Body of pancreas (tissue), 4 donors: ENCODE measurements around the gene STON1. TPM values are rescaled to one million over a fixed set of nuclear protein-coding genes. Genes with fewer than 3 reads are reported as not detected.

ENCODE experiments used
- ATAC-seq: fragments of 150-250 bp; one replicate; pipeline ENCODE4 v1.9.1; 2016
- DNase-seq, 4 donors: peaks; one replicate each; pipeline ENCODE4 v3.0.0-alpha.2; 2019
- H3K27ac ChIP-seq, 4 donors: fragments of 200-600 bp; sonication (generic); 1 replicate in 3 of 4; 2 replicates in 1 of 4; pipeline versions ENCODE4 v1.5.1 to v1.6.1; 2016 to 2019; ENCODE audit warnings: mild to moderate bottlenecking in 1 of 4, mixed read lengths in 1 of 4, moderate library complexity in 1 of 4
- H3K27me3 ChIP-seq, 2 donors: fragments of 200-600 bp; sonication (generic); one replicate each; pipeline ENCODE4 v1.6.0; 2016; ENCODE audit warnings: mild to moderate bottlenecking in 1 of 2
- H3K36me3 ChIP-seq, 2 donors: fragments of 200-600 bp; sonication (generic); replicated peaks in 1 of 2; 2 replicates each; pipeline ENCODE4 v1.5.1; 2016; ENCODE audit warnings: low read depth in 2 of 2; ENCODE audit not compliant: insufficient read depth in 1 of 2
- H3K4me1 ChIP-seq: fragments of 200-600 bp; sonication (generic); one replicate; pipeline ENCODE4 v1.6.0; 2016
- H3K4me3 ChIP-seq, 2 donors: fragments of 200-600 bp; sonication (generic); 1 replicate in 1 of 2; 2 replicates in 1 of 2; pipeline ENCODE4 v1.5.1; 2016 to 2019
- H3K9me3 ChIP-seq, 3 donors: fragments of 200-600 bp; sonication (generic); 1 replicate in 2 of 3; 2 replicates in 1 of 3; pipeline ENCODE4 v1.5.1; 2016
- POLR2A ChIP-seq, 3 donors: fragments of 450-650 bp; IDR thresholded peaks; one replicate each; pipeline ENCODE4 v1.6.1; 2016; ENCODE audit warnings: antibody characterized with exemption in 3 of 3, mild to moderate bottlenecking in 2 of 3
- WGBS, 2 donors: methylation state at CpG; one replicate each; pipeline ENCODE4 v1.1.5; 2017; 5-methylcytosine and 5-hydroxymethylcytosine counted together
- intact Hi-C: fragments of 100-400 bp; cut with DNase I; formaldehyde crosslinking; loops from one replicate; pipeline ENCODE4 v1.15.1; 2023
- small RNA-seq: library from RNA; depleted of rRNA; stranded (forward); fragments of <200 nt; gene quantifications from one replicate; pipeline ENCODE3, GENCODE V24; 2016
- total RNA-seq, 2 donors: library from RNA; depleted of rRNA; stranded (reverse); fragments of >200 nt; gene quantifications; one replicate each; pipeline ENCODE4 v1.1.0, GENCODE V29; 2016
- TF ChIP-seq, protein P1 (sequence below), 7 experiments: fragments of 450-650 bp in 4 of 7; fragments of 200-600 bp in 3 of 7; sonication (generic) in 3 of 7; IDR thresholded peaks; one replicate each; pipeline ENCODE4 v1.5.1; 2016 to 2019; ENCODE audit warnings: antibody characterized with exemption in 7 of 7

The STON1 gene
- total RNA-seq, 2 donors from 2014 or later = 9.1 to 24.1 TPM

DNA sequence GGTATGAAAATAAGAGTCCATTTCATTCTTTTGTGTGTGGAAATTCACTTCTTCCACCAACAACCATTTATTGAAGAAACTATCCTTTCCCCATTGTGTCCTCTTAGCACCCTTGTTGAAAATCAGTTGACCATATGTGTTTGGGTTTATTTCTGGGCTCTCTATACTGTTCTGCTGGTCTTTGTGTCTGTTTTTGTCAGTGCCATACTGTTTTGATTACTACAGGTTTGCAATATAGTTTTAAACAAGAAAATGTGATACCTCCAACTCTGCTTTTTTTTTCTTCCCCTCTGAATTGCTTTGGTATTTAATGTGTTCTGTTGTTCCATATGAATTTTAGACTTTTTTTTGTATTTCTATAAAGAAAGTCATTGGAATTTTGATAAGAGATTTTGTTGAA, 96.1 kb downstream of the STON1 start:
- Histone ChIP-seq H3K36me3 (no peaks in the 10 kb centered on the region), H3K4me1 (no peaks in the 10 kb centered on the region), H3K9me3 (peaks cover 0 to 4% (median 0%) of the 10 kb centered on the region in 3 donors), H3K27me3 (no peaks in the 10 kb centered on the region), H3K27ac (no peak overlapping the region), H3K4me3 (no peak overlapping the region)
- no peak for ATAC-seq
- no peak for DNase-seq
- intact Hi-C loops = no loop called here
- no peak for TF ChIP-seq POLR2A (IDR thresholded peaks at IDR 0.05)

DNA sequence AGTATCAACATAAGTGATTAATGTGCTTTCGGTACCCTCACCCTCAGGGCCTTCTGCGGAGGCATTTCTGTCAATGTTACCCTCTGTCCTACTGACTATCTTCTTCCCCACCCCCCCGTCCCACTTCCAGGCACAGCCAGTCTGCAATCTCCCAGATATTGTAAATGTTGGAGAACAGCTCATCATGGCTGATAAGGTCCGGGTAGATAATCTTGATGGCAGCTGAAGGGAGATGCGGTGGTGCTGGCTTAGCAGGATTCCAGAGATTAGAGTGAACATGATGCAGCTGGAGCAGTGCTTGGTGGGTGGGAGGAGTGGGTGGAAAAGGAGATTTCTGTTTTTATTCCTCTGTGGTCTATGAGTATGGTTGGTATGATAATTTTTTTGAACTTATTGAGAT, 103.2 kb downstream of the STON1 start:
- DNase-seq (no peak), ATAC-seq (no peak)
- no peaks in the 10 kb centered on the region for H3K27me3 ChIP-seq
- TF ChIP-seq, protein P1, sequence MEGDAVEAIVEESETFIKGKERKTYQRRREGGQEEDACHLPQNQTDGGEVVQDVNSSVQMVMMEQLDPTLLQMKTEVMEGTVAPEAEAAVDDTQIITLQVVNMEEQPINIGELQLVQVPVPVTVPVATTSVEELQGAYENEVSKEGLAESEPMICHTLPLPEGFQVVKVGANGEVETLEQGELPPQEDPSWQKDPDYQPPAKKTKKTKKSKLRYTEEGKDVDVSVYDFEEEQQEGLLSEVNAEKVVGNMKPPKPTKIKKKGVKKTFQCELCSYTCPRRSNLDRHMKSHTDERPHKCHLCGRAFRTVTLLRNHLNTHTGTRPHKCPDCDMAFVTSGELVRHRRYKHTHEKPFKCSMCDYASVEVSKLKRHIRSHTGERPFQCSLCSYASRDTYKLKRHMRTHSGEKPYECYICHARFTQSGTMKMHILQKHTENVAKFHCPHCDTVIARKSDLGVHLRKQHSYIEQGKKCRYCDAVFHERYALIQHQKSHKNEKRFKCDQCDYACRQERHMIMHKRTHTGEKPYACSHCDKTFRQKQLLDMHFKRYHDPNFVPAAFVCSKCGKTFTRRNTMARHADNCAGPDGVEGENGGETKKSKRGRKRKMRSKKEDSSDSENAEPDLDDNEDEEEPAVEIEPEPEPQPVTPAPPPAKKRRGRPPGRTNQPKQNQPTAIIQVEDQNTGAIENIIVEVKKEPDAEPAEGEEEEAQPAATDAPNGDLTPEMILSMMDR (IDR thresholded peaks at IDR 0.05) = no peak
- no peak for TF ChIP-seq POLR2A (IDR thresholded peaks at IDR 0.05)
- no peaks in the 10 kb centered on the region for H3K4me1 ChIP-seq
- no peaks in the 10 kb centered on the region for H3K36me3 ChIP-seq
- intact Hi-C loops = no loop called here
- H3K9me3 ChIP-seq = no peaks in the 10 kb centered on the region
- no peak overlapping the region for H3K4me3 ChIP-seq
- no peak overlapping the region for H3K27ac ChIP-seq
- WGBS, 2 donors = 16 to 19% methylated on average over 5 of the region's 5 CpGs

DNA sequence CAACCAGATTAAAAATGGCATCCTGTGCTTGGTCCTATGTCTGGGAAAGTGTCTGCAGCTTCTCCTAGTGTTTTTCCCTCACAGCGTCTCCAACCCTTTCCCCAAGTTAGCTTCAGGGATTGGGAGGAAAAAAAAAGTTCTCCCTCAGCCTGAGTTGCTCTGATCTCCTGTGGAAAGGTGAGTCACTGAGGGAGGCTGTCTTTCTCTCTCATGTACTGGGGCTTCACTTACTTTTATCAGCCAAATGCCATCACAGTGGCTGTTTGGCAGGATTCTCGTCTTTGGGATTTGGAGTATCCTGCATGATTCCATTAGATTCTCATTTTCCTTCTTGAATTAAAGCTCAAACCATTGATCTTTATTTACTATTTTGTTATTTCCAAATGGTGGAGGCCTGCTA, 105.8 kb downstream of the STON1 start:
- intact Hi-C loops = no loop called here
- Histone ChIP-seq H3K4me3 (no peak overlapping the region), H3K4me1 (no peaks in the 10 kb centered on the region), H3K27me3 (no peaks in the 10 kb centered on the region), H3K27ac (no peak overlapping the region), H3K36me3 (no peaks in the 10 kb centered on the region), H3K9me3 (no peaks in the 10 kb centered on the region)
- WGBS, 2 donors = 44 to 56% methylated on average over 2 of the region's 2 CpGs
- no peak for DNase-seq
- no peak for TF ChIP-seq POLR2A (IDR thresholded peaks at IDR 0.05)
- TF ChIP-seq, protein P1 (IDR thresholded peaks at IDR 0.05) = no peak
- ATAC-seq = no peak

DNA sequence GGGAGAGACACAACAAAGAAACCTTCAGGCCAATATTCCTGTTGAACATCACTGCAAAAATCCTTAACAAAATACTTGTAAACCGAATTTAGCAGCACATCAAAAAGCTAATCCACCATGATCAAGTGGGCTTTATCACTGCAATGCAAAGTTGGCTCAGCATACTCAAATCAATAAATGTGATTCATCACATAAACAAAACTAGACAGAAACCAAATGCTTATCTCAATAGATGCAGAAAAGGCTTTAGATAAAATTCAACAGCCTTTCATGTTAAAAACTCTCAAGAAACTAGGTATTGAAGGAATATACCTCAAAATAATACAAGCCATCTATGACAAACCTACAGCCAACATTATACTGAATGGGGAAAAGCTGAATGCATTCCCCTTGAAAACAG, 108.3 kb downstream of the STON1 start:
- intact Hi-C loops = no loop called here
- ATAC-seq = no peak

More for the DNA sequence above, 108.3 kb downstream of the STON1 start:
- no peak for DNase-seq
- no peaks in the 10 kb centered on the region for H3K27me3 ChIP-seq
- TF ChIP-seq, protein P1 (IDR thresholded peaks at IDR 0.05) = no peak
- TF ChIP-seq POLR2A (IDR thresholded peaks at IDR 0.05) = no peak
- 21 to 50% methylated on average over 1 of the region's 1 CpG for WGBS, 2 donors
- no peaks in the 10 kb centered on the region for H3K9me3 ChIP-seq
- H3K4me1 ChIP-seq = no peaks in the 10 kb centered on the region
- H3K36me3 ChIP-seq = no peaks in the 10 kb centered on the region
- H3K4me3 ChIP-seq = no peak overlapping the region
- H3K27ac ChIP-seq = no peak overlapping the region

Small RNAs within 50 kb of the gene (small RNA-seq; reads per million reads assigned to genes)
- gene RNU6-282P = not detected
- gene TPT1P11 = not detected

Other genes with a start within 250 kb of the STON1 start
- 10 to 100 TPM in 1 of 2 donors, 1 to 10 TPM in 1; 8.9 to 13.2 TPM for gene FOXN2, start 215.5 kb upstream of the STON1 start, total RNA-seq
- 10 to 100 TPM; 14.8 to 22.1 TPM for gene PPP1R21, start 89.4 kb upstream of the STON1 start, total RNA-seq
- 1 to 10 TPM in 1 of 2 donors, not detected in 1; 1.0 TPM for gene GTF2A1L, start 87.7 kb downstream of the STON1 start, total RNA-seq
- gene LHCGR, start 225.6 kb downstream of the STON1 start, total RNA-seq = not detected